Stimulated activated CD8-positive, alpha-beta memory T cell treated with anti-CD3 and anti-CD28 coated beads, Interleukin-7, amount 100 ng/mL, for 4 hours (primary cell): Measurements from ENCODE around the gene FER.

ENCODE experiments used
- DNase-seq, 2 donors: peaks; one replicate each; pipeline ENCODE4 v3.0.0-alpha.2; 2020; ENCODE audit warnings: low read depth in 2 of 2

The FER gene

DNA sequence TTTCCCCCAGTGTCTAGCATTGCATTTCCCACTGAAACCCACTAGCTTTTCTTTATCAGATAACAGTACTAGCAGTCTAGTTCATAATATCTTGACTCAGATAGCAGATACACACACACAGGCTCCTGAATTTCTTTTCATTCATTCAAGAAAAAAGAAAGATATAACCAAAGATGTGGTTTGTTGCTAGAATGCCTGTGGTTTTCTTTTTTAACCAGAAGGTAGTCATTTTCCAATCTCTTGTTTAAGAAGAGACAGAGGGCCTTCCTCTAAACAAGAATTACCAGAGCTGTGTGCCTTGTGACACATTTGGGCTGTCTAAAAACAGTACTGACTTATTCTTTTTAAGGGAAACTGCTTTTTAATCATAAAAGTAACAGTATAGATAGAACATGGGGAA is 494.8 kb downstream of the FER start:
- DNase-seq: no peak

DNA sequence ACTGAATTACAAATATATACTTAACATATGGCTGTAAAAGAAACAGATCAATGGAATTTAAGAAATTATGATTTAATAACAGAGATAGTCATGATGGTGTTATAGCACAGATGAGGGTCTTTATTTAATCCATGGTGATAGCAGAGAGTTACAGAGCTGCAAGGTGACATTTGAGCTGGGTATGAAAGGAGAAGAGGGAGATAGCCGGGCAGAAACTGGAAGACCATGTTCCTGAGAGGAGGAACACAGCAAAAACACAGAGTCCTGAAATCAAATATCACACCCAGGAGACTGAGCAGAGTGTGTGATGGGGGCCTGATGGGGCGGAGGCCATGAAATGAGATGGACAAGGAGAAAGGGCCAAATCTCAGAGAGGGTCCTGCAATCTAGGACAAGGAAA is 498.7 kb downstream of the FER start:
- no peak for DNase-seq
